Mesothelial cell of epicardium (in vitro differentiated cells): ENCODE measurements around the gene SGO1. TPM values are rescaled to one million over a fixed set of nuclear protein-coding genes. Genes with fewer than 3 reads are reported as not detected.

Source experiments
- DNase-seq, 2 experiments: peaks; one replicate each; pipeline ENCODE4 v3.0.0; 2021; ENCODE audit warnings: low spot score in 2 of 2; ENCODE audit not compliant: unreplicated experiment in 2 of 2
- H3K27ac Mint-ChIP-seq: 2 replicates; pipeline ENCODE4 v1.8.0; 2021; ENCODE audit warnings: mixed read lengths
- H3K27me3 Mint-ChIP-seq: 2 replicates; pipeline ENCODE4 v1.8.0; 2021; ENCODE audit warnings: low read depth, mixed read lengths
- H3K36me3 Mint-ChIP-seq: 2 replicates; pipeline ENCODE4 v1.8.0; 2021; ENCODE audit warnings: mixed read lengths
- H3K4me1 Mint-ChIP-seq: 2 replicates; pipeline ENCODE4 v1.8.0; 2021; ENCODE audit warnings: mixed read lengths
- H3K4me3 Mint-ChIP-seq: 2 replicates; pipeline ENCODE4 v1.8.0; 2021; ENCODE audit warnings: mild to moderate bottlenecking, moderate library complexity, mixed read lengths
- H3K9me3 Mint-ChIP-seq: 2 replicates; pipeline ENCODE4 v1.8.0; 2021; ENCODE audit warnings: mixed read lengths
- CTCF ChIP-seq: fragments of 200-600 bp; sonication (generic); IDR thresholded peaks from one replicate; pipeline ENCODE4 v1.5.0; 2021; ENCODE audit warnings: antibody characterized with exemption; ENCODE audit not compliant: unreplicated experiment
- total RNA-seq: library from RNA; stranded (reverse); gene quantifications from 3 replicates; pipeline ENCODE4 v1.2.1, GENCODE V29; 2021

The SGO1 gene
- total RNA-seq, 1 donor from 2014 or later, result 10.1 TPM

- Mint-ChIP-seq H3K9me3 (no peaks in the 10 kb centered on the region), H3K27ac (no peak overlapping the region), H3K36me3 (peaks cover 16% of the 10 kb centered on the region), H3K27me3 (no peaks in the 10 kb centered on the region), H3K4me3 (no peak overlapping the region), H3K4me1 (peaks cover 5% of the 10 kb centered on the region)
- no peak for TF ChIP-seq CTCF
- DNase-seq, result no peak
These were observed 55.9 kb downstream of the SGO1 start for GRCh38 chr3:20130106-20130505.

- Mint-ChIP-seq H3K4me1 (peaks cover 5% of the 10 kb centered on the region), H3K36me3 (peaks cover 23% of the 10 kb centered on the region), H3K27ac (no peak overlapping the region), H3K27me3 (no peaks in the 10 kb centered on the region), H3K4me3 (no peak overlapping the region), H3K9me3 (no peaks in the 10 kb centered on the region)
- no peak for DNase-seq
- TF ChIP-seq CTCF, result no peak
These were observed 57.6 kb downstream of the SGO1 start for GRCh38 chr3:20128358-20128757.

GRCh38 chr3:20125897-20126296, 60.1 kb downstream of the SGO1 start:
- DNase-seq, result no peak
- Mint-ChIP-seq H3K4me1 (peaks cover 12% of the 10 kb centered on the region), H3K27ac (no peak overlapping the region), H3K27me3 (no peaks in the 10 kb centered on the region), H3K9me3 (no peaks in the 10 kb centered on the region), H3K36me3 (peaks cover 25% of the 10 kb centered on the region), H3K4me3 (no peak overlapping the region)
- TF ChIP-seq CTCF, result no peak

GRCh38 chr3:20125289-20125688, 60.7 kb downstream of the SGO1 start:
- TF ChIP-seq CTCF, result no peak
- peaks cover 25% of the 10 kb centered on the region for H3K36me3 Mint-ChIP-seq
- DNase-seq, result no peak
- H3K9me3 Mint-ChIP-seq, result no peaks in the 10 kb centered on the region
- H3K27ac Mint-ChIP-seq, result no peak overlapping the region
- H3K4me3 Mint-ChIP-seq, result no peak overlapping the region
- peaks cover 15% of the 10 kb centered on the region for H3K4me1 Mint-ChIP-seq
- H3K27me3 Mint-ChIP-seq, result no peaks in the 10 kb centered on the region

GRCh38 chr3:20123131-20123652, 62.8 kb downstream of the SGO1 start:
- no peak for DNase-seq
- Mint-ChIP-seq H3K27ac (no peak overlapping the region), H3K9me3 (no peaks in the 10 kb centered on the region), H3K27me3 (no peaks in the 10 kb centered on the region), H3K36me3 (peaks cover 25% of the 10 kb centered on the region), H3K4me1 (peaks cover 11% of the 10 kb centered on the region), H3K4me3 (no peak overlapping the region)
- no peak for TF ChIP-seq CTCF

- Mint-ChIP-seq H3K36me3 (peaks cover 15% of the 10 kb centered on the region), H3K4me1 (peaks cover 11% of the 10 kb centered on the region), H3K9me3 (no peaks in the 10 kb centered on the region), H3K27me3 (no peaks in the 10 kb centered on the region), H3K27ac (peak overlapping the region; percentile 94), H3K4me3 (no peak overlapping the region)
- no peak for DNase-seq
- TF ChIP-seq CTCF, result no peak
These were observed 64.9 kb downstream of the SGO1 start for GRCh38 chr3:20121088-20121487.
